ENCODE measurements around the gene POLN.

DNA sequence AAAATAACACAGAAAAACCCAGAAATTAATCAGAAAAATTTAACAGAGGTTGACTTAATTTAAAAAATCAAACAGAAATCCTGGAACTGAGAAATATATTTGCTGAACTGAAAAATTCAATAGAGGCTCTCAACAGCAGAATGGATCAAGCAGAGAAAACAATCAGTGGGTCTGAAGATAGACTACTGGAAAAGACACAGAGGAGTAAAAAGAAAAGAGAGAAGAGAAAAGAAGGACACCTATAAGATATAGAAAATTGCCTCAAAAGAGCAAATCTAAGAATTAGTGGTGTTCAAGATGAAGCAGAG lies 55.1 kb downstream of the POLN start:
- TF ChIP-seq, protein P1, sequence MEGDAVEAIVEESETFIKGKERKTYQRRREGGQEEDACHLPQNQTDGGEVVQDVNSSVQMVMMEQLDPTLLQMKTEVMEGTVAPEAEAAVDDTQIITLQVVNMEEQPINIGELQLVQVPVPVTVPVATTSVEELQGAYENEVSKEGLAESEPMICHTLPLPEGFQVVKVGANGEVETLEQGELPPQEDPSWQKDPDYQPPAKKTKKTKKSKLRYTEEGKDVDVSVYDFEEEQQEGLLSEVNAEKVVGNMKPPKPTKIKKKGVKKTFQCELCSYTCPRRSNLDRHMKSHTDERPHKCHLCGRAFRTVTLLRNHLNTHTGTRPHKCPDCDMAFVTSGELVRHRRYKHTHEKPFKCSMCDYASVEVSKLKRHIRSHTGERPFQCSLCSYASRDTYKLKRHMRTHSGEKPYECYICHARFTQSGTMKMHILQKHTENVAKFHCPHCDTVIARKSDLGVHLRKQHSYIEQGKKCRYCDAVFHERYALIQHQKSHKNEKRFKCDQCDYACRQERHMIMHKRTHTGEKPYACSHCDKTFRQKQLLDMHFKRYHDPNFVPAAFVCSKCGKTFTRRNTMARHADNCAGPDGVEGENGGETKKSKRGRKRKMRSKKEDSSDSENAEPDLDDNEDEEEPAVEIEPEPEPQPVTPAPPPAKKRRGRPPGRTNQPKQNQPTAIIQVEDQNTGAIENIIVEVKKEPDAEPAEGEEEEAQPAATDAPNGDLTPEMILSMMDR (IDR thresholded peaks at IDR 0.05) = no peak
- no peak for TF ChIP-seq POLR2A (IDR thresholded peaks at IDR 0.05)
